H1 (cell line): ENCODE data around the gene KLF14. TPM values are rescaled to one million over a fixed set of nuclear protein-coding genes. Genes with fewer than 3 reads are reported as not detected.

Source experiments
- CTCF ChIA-PET: fragments of 300-600 bp; sonication (Branson Sonifier 250); formaldehyde crosslinking; loops from one replicate; lab custom pipeline; 2021; ENCODE audit not compliant: partially characterized antibody; lab: Charles Lee
- POLR2A ChIA-PET: fragments of 300-600 bp; sonication (Branson Sonifier 250); formaldehyde crosslinking; loops from one replicate; lab custom pipeline; 2021; ENCODE audit warnings: inconsistent platforms; ENCODE audit not compliant: partially characterized antibody; lab: Charles Lee
- DNase-seq, 2 experiments: peaks; one replicate each; pipeline versions ENCODE4 v3.0.0 to v3.0.0-alpha.2; 2010 to 2022; ENCODE audit warnings: low spot score in 2 of 2, low read depth in 1 of 2, mixed read lengths in 1 of 2
- FAIRE-seq: peaks from 2 replicates; lab custom pipeline; 2011; peaks lifted over from hg19 to GRCh38; lab: Jason Lieb, UNC
- H2AFZ ChIP-seq: 2 replicates; pipeline ENCODE4 v1.8.1; 2012; ENCODE audit warnings: low read length, inconsistent platforms
- H2AK5ac ChIP-seq: 2 replicates; pipeline ENCODE4 v1.6.1; 2013; ENCODE audit warnings: low read depth, low read length
- H2BK120ac ChIP-seq: replicated peaks from 2 replicates; pipeline ENCODE3; 2013; ENCODE audit warnings: low read depth, low read length, inconsistent platforms
- H2BK12ac ChIP-seq: 2 replicates; pipeline ENCODE4 v1.6.1; 2013; ENCODE audit warnings: low read depth, low read length
- H2BK15ac ChIP-seq: 2 replicates; pipeline ENCODE4 v1.6.1; 2013; ENCODE audit warnings: low read length
- H2BK20ac ChIP-seq: 2 replicates; pipeline ENCODE4 v1.6.1; 2013; ENCODE audit warnings: low read length
- H2BK5ac ChIP-seq: 2 replicates; pipeline ENCODE4 v1.6.1; 2013; ENCODE audit warnings: low read depth, low read length
- H3K14ac ChIP-seq: 2 replicates; pipeline ENCODE4 v1.6.1; 2013; ENCODE audit warnings: inconsistent platforms; ENCODE audit not compliant: insufficient read length
- H3K18ac ChIP-seq: 2 replicates; pipeline ENCODE4 v1.6.1; 2013; ENCODE audit warnings: low read length; ENCODE audit errors: extremely low read depth
- H3K23ac ChIP-seq: 2 replicates; pipeline ENCODE4 v1.6.1; 2013; ENCODE audit warnings: inconsistent platforms; ENCODE audit not compliant: insufficient read length
- H3K23me2 ChIP-seq: 2 replicates; pipeline ENCODE4 v1.6.1; 2013; ENCODE audit warnings: low read depth, low read length
- H3K27ac ChIP-seq: 2 replicates; pipeline ENCODE4 v1.6.1; 2011; ENCODE audit warnings: low read depth, low read length, inconsistent platforms
- H3K27me3 ChIP-seq, 4 experiments: replicated peaks in 1 of 4; 1 replicate in 1 of 4; 2 replicates in 3 of 4; pipeline versions ENCODE4 v1.6.1 to v1.8.1; 2011 to 2013; ENCODE audit warnings: low read length in 3 of 4, mild to moderate bottlenecking in 3 of 4, inconsistent platforms in 2 of 4, mixed read lengths in 2 of 4, moderate library complexity in 1 of 4; ENCODE audit not compliant: control insufficient read depth in 3 of 4, insufficient read depth in 3 of 4; ENCODE audit errors: extremely low read depth in 1 of 4
- H3K36me3 ChIP-seq, 4 experiments: 2 replicates each; pipeline versions ENCODE4 v1.6.1 to v1.8.1; 2011 to 2013; ENCODE audit warnings: mild to moderate bottlenecking in 4 of 4, low read length in 3 of 4, moderate library complexity in 2 of 4, control low read depth in 1 of 4, inconsistent platforms in 1 of 4; ENCODE audit not compliant: insufficient read depth in 4 of 4, control insufficient read depth in 2 of 4
- H3K4ac ChIP-seq: replicated peaks from 2 replicates; pipeline ENCODE3; 2013; ENCODE audit warnings: low read length, low read depth, mixed read lengths, inconsistent platforms; ENCODE audit not compliant: insufficient read length
- H3K4me1 ChIP-seq, 4 experiments: replicated peaks in 1 of 4; 1 replicate in 1 of 4; 2 replicates in 3 of 4; pipeline versions ENCODE4 v1.6.1 to v1.8.1; 2011 to 2013; ENCODE audit warnings: low read length in 3 of 4, inconsistent platforms in 2 of 4, mixed read lengths in 1 of 4; ENCODE audit not compliant: insufficient read depth in 4 of 4, control insufficient read depth in 3 of 4
- H3K4me2 ChIP-seq, 2 experiments: 2 replicates each; pipeline versions ENCODE4 v1.6.1 to v1.8.1; 2011 to 2013; ENCODE audit warnings: low read depth in 2 of 2, low read length in 2 of 2, control low read depth in 1 of 2, inconsistent platforms in 1 of 2, mild to moderate bottlenecking in 1 of 2; ENCODE audit not compliant: insufficient read depth in 1 of 2
- H3K4me3 ChIP-seq, 4 experiments: fragments of 200-600, 300-600 bp in 1 of 4; sonication (generic), shearing (Covaris generic), sonication (Bioruptor Twin) in 1 of 4; 2 replicates each; pipeline versions ENCODE4 v1.5.1 to v1.8.1; 2011 to 2016; ENCODE audit warnings: low read length in 4 of 4, low read depth in 3 of 4, control low read depth in 2 of 4, inconsistent platforms in 2 of 4, mild to moderate bottlenecking in 2 of 4, mixed read lengths in 1 of 4, moderate library complexity in 1 of 4; ENCODE audit not compliant: insufficient read depth in 2 of 4; ENCODE audit errors: extremely low read depth in 1 of 4
- H3K56ac ChIP-seq: replicated peaks from 2 replicates; pipeline ENCODE3; 2013; ENCODE audit warnings: low read depth, mild to moderate bottlenecking, mixed read lengths, low read length, inconsistent platforms; ENCODE audit not compliant: insufficient read length
- H3K79me1 ChIP-seq: 2 replicates; pipeline ENCODE4 v1.6.1; 2013; ENCODE audit warnings: low read depth, low read length, control low read depth
- H3K79me2 ChIP-seq, 2 experiments: 2 replicates each; pipeline versions ENCODE4 v1.6.1 to v1.8.1; 2012 to 2013; ENCODE audit warnings: low read length in 2 of 2, mild to moderate bottlenecking in 2 of 2, inconsistent platforms in 1 of 2; ENCODE audit not compliant: insufficient read depth in 2 of 2, control insufficient read depth in 1 of 2
- H3K9ac ChIP-seq, 4 experiments: replicated peaks in 1 of 4; 1 replicate in 1 of 4; 2 replicates in 3 of 4; pipeline versions ENCODE4 v1.6.1 to v1.8.1; 2011 to 2013; ENCODE audit warnings: low read depth in 3 of 4, low read length in 3 of 4, control low read depth in 2 of 4, mild to moderate bottlenecking in 2 of 4, moderate library complexity in 2 of 4, inconsistent platforms in 1 of 4; ENCODE audit errors: extremely low read depth in 1 of 4
- H3K9me3 ChIP-seq, 2 experiments: 2 replicates each; pipeline versions ENCODE4 v1.6.1 to v1.8.1; 2012 to 2013; ENCODE audit warnings: mild to moderate bottlenecking in 2 of 2, moderate library complexity in 2 of 2, control low read depth in 1 of 2, inconsistent platforms in 1 of 2, low read depth in 1 of 2, low read length in 1 of 2, mixed read lengths in 1 of 2; ENCODE audit not compliant: insufficient read depth in 2 of 2
- H4K20me1 ChIP-seq, 2 experiments: replicated peaks in 1 of 2; 2 replicates each; pipeline versions ENCODE3 to v1.8.1; 2011 to 2013; ENCODE audit warnings: inconsistent platforms in 2 of 2, low read length in 2 of 2, mild to moderate bottlenecking in 1 of 2; ENCODE audit not compliant: insufficient read depth in 2 of 2, control insufficient read depth in 1 of 2
- H4K5ac ChIP-seq: 2 replicates; pipeline ENCODE4 v1.6.1; 2013; ENCODE audit warnings: low read length, low read depth, mixed read lengths, inconsistent platforms; ENCODE audit not compliant: insufficient read length
- H4K8ac ChIP-seq: 2 replicates; pipeline ENCODE4 v1.8.0; 2013; ENCODE audit warnings: mild to moderate bottlenecking, moderate library complexity, low read length, inconsistent platforms; ENCODE audit not compliant: insufficient read depth; ENCODE audit errors: extremely low read depth
- H4K91ac ChIP-seq: replicated peaks from 2 replicates; pipeline ENCODE3; 2013; ENCODE audit warnings: low read length, mixed read lengths, inconsistent platforms; ENCODE audit not compliant: insufficient read length
- CBX5 ChIP-seq: fragments of 300-800, 300-1000 bp; sonication (generic); IDR thresholded peaks from 2 replicates; pipeline ENCODE4 v1.7.1; 2016; ENCODE audit warnings: antibody characterized with exemption, low read length, low read depth
- WGBS, 2 experiments: shearing (Covaris generic) in 1 of 2; methylation state at CpG; one replicate each; pipeline versions ENCODE4 v1.1.6 to v1.1.7; 2013 to 2015; ENCODE audit warnings: low lambda C conversion rate in 2 of 2, mixed read lengths in 2 of 2, inconsistent platforms in 1 of 2, low coverage in 1 of 2, missing lambda C conversion rate in 1 of 2; ENCODE audit not compliant: insufficient replicate concordance in 2 of 2, insufficient coverage in 1 of 2, insufficient read length in 1 of 2; ENCODE audit errors: extremely low coverage in 1 of 2, missing lambda C conversion rate in 1 of 2; 5-methylcytosine and 5-hydroxymethylcytosine counted together
- polyA plus RNA-seq, 7 experiments: library from polyadenylated mRNA; depleted of rRNA in 3 of 7; stranded (reverse) in 5 of 7; unstranded in 2 of 7; fragments of >200 nt in 5 of 7; fragments of 200-250 nt in 2 of 7; gene quantifications; 1 replicate in 5 of 7; 2 replicates in 1 of 7; 4 replicates in 1 of 7; pipeline versions ENCODE4 v1.2.1 to v1.2.3, GENCODE V29; 2011 to 2013; ENCODE audit warnings: missing spikeins in 2 of 7, mixed read lengths in 2 of 7
- total RNA-seq: library from RNA; stranded (reverse); fragmentation: NEBNext Ultra II Directional; extraction: Animal tissue kit (Norgen Biotek cat#: 25700); gene quantifications from 2 replicates; pipeline ENCODE4 v1.2.1, GENCODE V29; 2021

The KLF14 gene
- total and polyA plus RNA-seq, 2 of the 8 experiments (the other 6 are each of a cell fraction or from before 2014, with no cell fraction given): 0.02 TPM; not detected in 1

DNA sequence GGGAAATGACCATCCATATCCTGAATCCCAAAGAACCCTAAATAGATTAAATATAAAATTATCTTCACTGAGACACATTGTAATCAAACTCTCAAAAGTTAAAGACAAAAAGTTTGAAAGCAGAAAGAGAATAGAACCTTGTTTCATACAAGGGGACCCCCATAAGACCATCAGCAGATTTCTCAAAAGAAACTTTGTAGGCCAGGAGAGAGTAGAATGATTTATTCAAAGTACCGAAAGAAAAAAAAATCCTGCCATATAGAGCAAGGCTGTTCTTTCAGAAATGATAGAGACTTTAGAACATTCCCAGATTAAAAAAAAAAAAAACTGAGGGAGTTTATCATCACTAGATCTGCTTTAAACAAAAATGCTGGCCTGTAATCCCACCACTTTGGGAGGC lies 34.8 kb upstream of the KLF14 start:
- no peak overlapping the region for H2AFZ ChIP-seq
- FAIRE-seq (no peak), DNase-seq (no peak)
- no peak overlapping the region for H3K4me3 ChIP-seq
- no peak overlapping the region for H3K9ac ChIP-seq
- peaks cover 18 to 22% of the 10 kb centered on the region in 2 experiments for H3K9me3 ChIP-seq
- H2AK5ac ChIP-seq: no peak overlapping the region
- ChIA-PET CTCF (interaction anchor here (0.6 to 1.4 kb wide), 3 partner anchors 11 to 250 kb away, joined by 3 to 5 read pairs (median 3); no protein-coding TSS in a partner anchor), POLR2A (no interaction called here)
- no peak overlapping the region for H3K18ac ChIP-seq
- no peak overlapping the region for H4K8ac ChIP-seq
- H4K5ac ChIP-seq: no peak overlapping the region
- H2BK12ac ChIP-seq: no peak overlapping the region
- no peaks in the 10 kb centered on the region for H3K4me1 ChIP-seq
- no peaks in the 10 kb centered on the region for H3K79me2 ChIP-seq
- H3K14ac ChIP-seq: no peak overlapping the region
- H2BK15ac ChIP-seq: no peak overlapping the region
- no peaks in the 10 kb centered on the region for H3K27me3 ChIP-seq
- no peak overlapping the region for H2BK20ac ChIP-seq
- WGBS, 2 experiments: 94% methylated on average over 1 of the region's 1 CpG; no CpG with 5 or more reads in 1 of the 2 experiments
- H3K23ac ChIP-seq: no peak overlapping the region
- H3K23me2 ChIP-seq: no peaks in the 10 kb centered on the region
- no peak overlapping the region for H2BK120ac ChIP-seq
- no peak overlapping the region for H2BK5ac ChIP-seq
- H3K36me3 ChIP-seq: no peaks in the 10 kb centered on the region
- no peak overlapping the region for H4K91ac ChIP-seq
- H3K56ac ChIP-seq: no peak overlapping the region
- H3K27ac ChIP-seq: no peak overlapping the region
- no peak overlapping the region for H3K4me2 ChIP-seq
- H3K4ac ChIP-seq: no peak overlapping the region
- H4K20me1 ChIP-seq: no peaks in the 10 kb centered on the region
- no peaks in the 10 kb centered on the region for H3K79me1 ChIP-seq
- no peak for TF ChIP-seq CBX5
